PFSK-1 (cell line): ENCODE data around the gene CTIF.

Experiments
- FOXP2 ChIP-seq: optimal IDR thresholded peaks from 2 replicates; pipeline ENCODE3; 2011; ENCODE audit warnings: borderline replicate concordance, control low read depth, inconsistent platforms; ENCODE audit not compliant: insufficient read depth; ENCODE audit errors: extremely low read length, extremely low read depth
- POLR2AphosphoS5 ChIP-seq: IDR thresholded peaks from 2 replicates; pipeline ENCODE4 v1.6.1; 2012; ENCODE audit warnings: low read depth, mild to moderate bottlenecking, control low read depth, low read length, moderate library complexity
- REST ChIP-seq, 2 experiments: IDR thresholded peaks; 2 replicates each; pipeline versions ENCODE4 v1.6.1 to v1.8.0; 2011 to 2012; ENCODE audit warnings: low read depth in 2 of 2, low read length in 2 of 2, control low read depth in 1 of 2, inconsistent platforms in 1 of 2, mild to moderate bottlenecking in 1 of 2, moderate library complexity in 1 of 2; ENCODE audit not compliant: insufficient read depth in 1 of 2
- SIN3A ChIP-seq: IDR thresholded peaks from 2 replicates; pipeline ENCODE4 v1.6.1; 2012; ENCODE audit warnings: mild to moderate bottlenecking, low read length, moderate library complexity, borderline replicate concordance; ENCODE audit not compliant: insufficient read depth
- TAF1 ChIP-seq: IDR thresholded peaks from 2 replicates; pipeline ENCODE4 v1.6.1; 2012; ENCODE audit warnings: low read length, control low read depth, borderline replicate concordance; ENCODE audit not compliant: insufficient read depth

CTIF gene

GRCh38 chr18:48527461-48527860, 11.4 kb upstream of the CTIF start:
- TF ChIP-seq REST (IDR thresholded peaks at IDR 0.05; ENCODE audit: insufficient read depth in 1 of 2, low read depth in 2 of 2, low read length in 2 of 2) (0 out of 4 replicates have a peak, but pooled peaks of 1 of the 2 experiments have one; percentile 40), SIN3A (no peak)

GRCh38 chr18:48528861-48529260, 10.0 kb upstream of the CTIF start:
- TF ChIP-seq POLR2AphosphoS5: no peak
- TF ChIP-seq FOXP2: no peak
- TF ChIP-seq SIN3A: no peak
- TF ChIP-seq REST (IDR thresholded peaks at IDR 0.05; ENCODE audit: insufficient read depth in 1 of 2, low read depth in 2 of 2, low read length in 2 of 2): no peak
- no peak for TF ChIP-seq TAF1

- TF ChIP-seq TAF1: no peak
- TF ChIP-seq POLR2AphosphoS5: no peak
- no peak for TF ChIP-seq FOXP2
- no peak for TF ChIP-seq SIN3A
- no peak for TF ChIP-seq REST (IDR thresholded peaks at IDR 0.05; ENCODE audit: insufficient read depth in 1 of 2, low read depth in 2 of 2, low read length in 2 of 2)
Measured at GRCh38 chr18:48529796-48530195, 9.0 kb upstream of the CTIF start.

GRCh38 chr18:48530399-48531081, 8.3 kb upstream of the CTIF start:
- TF ChIP-seq SIN3A: no peak

GRCh38 chr18:48531082-48531403, 7.8 kb upstream of the CTIF start:
- no peak for TF ChIP-seq FOXP2
- no peak for TF ChIP-seq TAF1
- TF ChIP-seq REST (IDR thresholded peaks at IDR 0.05; ENCODE audit: insufficient read depth in 1 of 2, low read depth in 2 of 2, low read length in 2 of 2): no peak
- no peak for TF ChIP-seq POLR2AphosphoS5
- no peak for TF ChIP-seq SIN3A
